C4-2B (cell line): ENCODE results near the gene INPP5D.
"Not testable (repeated sequence)": the region's sequence is repeated elsewhere in the genome, so short reads cannot be mapped to it uniquely, and the experiment has no call there.

Experiments used
- H3K27ac ChIP-seq: fragments of 450-650 bp; 2 replicates; pipeline ENCODE4 v1.5.1; 2017
- CTCF ChIP-seq: fragments of 450-650 bp; conservative IDR thresholded peaks from 2 replicates; pipeline ENCODE4 v1.5.1; 2017; ENCODE audit warnings: mild to moderate bottlenecking
- ZFX ChIP-seq: fragments of 450-650 bp; IDR thresholded peaks from 2 replicates; pipeline ENCODE4 v1.6.1; 2017

Gene INPP5D

GRCh38 chr2:233015019-233015645, 45.0 kb upstream of the INPP5D start:
- no peak for TF ChIP-seq CTCF
- TF ChIP-seq ZFX = no peak

GRCh38 chr2:233017947-233018346, 42.2 kb upstream of the INPP5D start:
- TF ChIP-seq CTCF (no peak), ZFX (no peak)
- H3K27ac ChIP-seq = no peak overlapping the region

More at GRCh38 chr2:233015019-233015645, 45.0 kb upstream of the INPP5D start:
- no peak overlapping the region for H3K27ac ChIP-seq

- not testable (repeated sequence) for H3K27ac ChIP-seq
Observed at GRCh38 chr2:233019610-233020009, 40.5 kb upstream of the INPP5D start.

- TF ChIP-seq ZFX (no peak), CTCF (no peak)
- H3K27ac ChIP-seq = no peak overlapping the region
Observed at GRCh38 chr2:233020454-233020853, 39.7 kb upstream of the INPP5D start.

- TF ChIP-seq CTCF = no peak
- TF ChIP-seq ZFX = no peak
- no peak overlapping the region for H3K27ac ChIP-seq
Observed at GRCh38 chr2:233021771-233022170, 38.4 kb upstream of the INPP5D start.

- TF ChIP-seq ZFX = no peak
- TF ChIP-seq CTCF = no peak
- no peak overlapping the region for H3K27ac ChIP-seq
Observed at GRCh38 chr2:233022561-233022960, 37.6 kb upstream of the INPP5D start.

- TF ChIP-seq ZFX = no peak
- TF ChIP-seq CTCF = no peak
Observed at GRCh38 chr2:233023007-233023760, 37.0 kb upstream of the INPP5D start.

More at GRCh38 chr2:233023007-233023760, 37.0 kb upstream of the INPP5D start:
- no peak overlapping the region for H3K27ac ChIP-seq
